GM19240 (cell line): ENCODE data around the gene APOL3.
"Not testable (repeated sequence)": the region's sequence is repeated elsewhere in the genome, so short reads cannot be mapped to it uniquely, and the experiment has no call there.

Experiments used
- DNase-seq: peaks from one replicate; pipeline ENCODE4 v3.0.0; 2011; ENCODE audit warnings: low spot score; ENCODE audit not compliant: insufficient read length

The APOL3 gene

DNA sequence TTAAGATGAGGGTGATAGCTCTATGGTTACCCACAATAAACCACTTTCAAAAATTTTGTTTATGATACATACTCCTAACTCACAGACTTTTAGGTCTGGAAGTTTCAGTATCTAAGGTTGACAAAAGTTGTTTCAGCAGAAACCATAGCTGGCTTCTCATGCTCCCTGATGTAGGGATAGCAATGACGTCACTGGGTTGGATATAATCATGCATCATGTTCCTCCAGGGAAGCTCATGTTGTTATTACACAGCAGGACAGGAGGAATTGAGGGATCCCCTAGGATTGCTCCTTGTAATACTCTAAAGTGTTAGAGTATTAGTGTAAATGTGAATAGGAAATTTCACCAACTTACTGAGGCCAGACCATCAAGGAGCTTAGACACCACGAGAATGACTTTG is 23.6 kb downstream of the APOL3 start:
- DNase-seq, result no peak

DNA sequence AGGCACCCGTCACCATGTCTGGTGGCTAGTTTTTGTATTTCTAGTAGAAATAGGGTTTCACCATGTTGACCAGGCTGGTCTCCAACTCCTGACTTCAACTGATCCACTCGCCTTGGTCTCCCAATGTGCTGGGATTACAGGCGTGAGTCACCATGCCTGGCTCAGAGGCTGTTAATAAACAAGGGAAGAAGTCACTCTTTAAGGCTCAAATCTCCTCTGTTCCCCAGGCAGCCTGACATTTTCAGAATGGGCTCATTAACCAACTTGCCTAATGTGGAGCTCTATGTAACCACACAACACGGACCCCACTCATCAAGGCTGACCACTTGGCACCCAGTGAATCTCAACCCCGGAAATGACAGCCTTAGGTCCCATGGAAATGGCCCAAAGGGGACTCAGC is 24.1 kb downstream of the APOL3 start:
- no peak for DNase-seq

- no peak for DNase-seq
Observed at GRCh38 chr22:36135306-36135980, 25.1 kb downstream of the APOL3 start.

- no peak for DNase-seq
Observed at GRCh38 chr22:36134182-36134581, 26.4 kb downstream of the APOL3 start.

- DNase-seq, result no peak
Observed at GRCh38 chr22:36131907-36132306, 28.6 kb downstream of the APOL3 start.

- DNase-seq, result no peak
Observed at GRCh38 chr22:36129486-36130388, 30.8 kb downstream of the APOL3 start.

DNA sequence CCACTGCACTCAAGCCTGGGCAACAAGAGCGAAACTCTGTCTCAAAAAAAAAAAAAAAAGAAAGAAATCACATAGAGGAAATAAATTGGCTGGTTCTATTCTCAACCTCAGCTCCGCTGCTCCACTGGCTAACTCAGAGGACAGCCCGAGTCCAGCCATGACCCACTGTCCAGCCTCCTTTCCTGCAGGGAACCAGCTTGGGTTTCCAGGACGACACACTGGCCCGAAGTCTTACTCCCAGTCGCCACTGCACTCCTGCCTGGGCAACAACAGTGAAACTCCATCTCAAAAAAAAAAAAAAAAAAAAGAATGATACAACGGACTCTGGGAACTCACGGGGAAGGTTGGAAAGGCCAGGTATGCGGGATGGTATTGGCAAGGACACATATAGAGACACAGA is 31.5 kb downstream of the APOL3 start:
- no peak for DNase-seq

GRCh38 chr22:36125994-36126531 is 34.5 kb downstream of the APOL3 start:
- DNase-seq, result no peak

DNA sequence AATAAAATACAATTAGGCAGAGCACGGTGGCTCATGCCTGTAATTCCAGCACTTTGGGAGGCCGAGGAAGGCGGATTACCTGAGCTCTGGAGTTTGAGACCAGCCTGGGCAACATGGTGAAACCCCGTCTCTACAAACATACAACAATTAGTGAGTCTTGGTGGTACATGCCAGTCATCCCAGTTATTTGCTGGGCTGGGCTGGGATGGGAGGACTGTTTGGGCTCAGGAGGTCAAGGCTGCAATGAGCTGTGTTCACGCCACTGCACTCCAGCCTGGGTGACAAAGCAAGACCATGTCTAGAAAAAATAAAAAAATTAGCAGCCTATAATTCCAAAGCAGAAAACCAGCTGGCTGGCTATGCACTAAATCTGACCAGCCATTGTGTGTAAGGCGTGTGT is 35.1 kb downstream of the APOL3 start:
- no peak for DNase-seq

GRCh38 chr22:36124666-36125065 is 35.9 kb downstream of the APOL3 start:
- DNase-seq, result no peak

DNA sequence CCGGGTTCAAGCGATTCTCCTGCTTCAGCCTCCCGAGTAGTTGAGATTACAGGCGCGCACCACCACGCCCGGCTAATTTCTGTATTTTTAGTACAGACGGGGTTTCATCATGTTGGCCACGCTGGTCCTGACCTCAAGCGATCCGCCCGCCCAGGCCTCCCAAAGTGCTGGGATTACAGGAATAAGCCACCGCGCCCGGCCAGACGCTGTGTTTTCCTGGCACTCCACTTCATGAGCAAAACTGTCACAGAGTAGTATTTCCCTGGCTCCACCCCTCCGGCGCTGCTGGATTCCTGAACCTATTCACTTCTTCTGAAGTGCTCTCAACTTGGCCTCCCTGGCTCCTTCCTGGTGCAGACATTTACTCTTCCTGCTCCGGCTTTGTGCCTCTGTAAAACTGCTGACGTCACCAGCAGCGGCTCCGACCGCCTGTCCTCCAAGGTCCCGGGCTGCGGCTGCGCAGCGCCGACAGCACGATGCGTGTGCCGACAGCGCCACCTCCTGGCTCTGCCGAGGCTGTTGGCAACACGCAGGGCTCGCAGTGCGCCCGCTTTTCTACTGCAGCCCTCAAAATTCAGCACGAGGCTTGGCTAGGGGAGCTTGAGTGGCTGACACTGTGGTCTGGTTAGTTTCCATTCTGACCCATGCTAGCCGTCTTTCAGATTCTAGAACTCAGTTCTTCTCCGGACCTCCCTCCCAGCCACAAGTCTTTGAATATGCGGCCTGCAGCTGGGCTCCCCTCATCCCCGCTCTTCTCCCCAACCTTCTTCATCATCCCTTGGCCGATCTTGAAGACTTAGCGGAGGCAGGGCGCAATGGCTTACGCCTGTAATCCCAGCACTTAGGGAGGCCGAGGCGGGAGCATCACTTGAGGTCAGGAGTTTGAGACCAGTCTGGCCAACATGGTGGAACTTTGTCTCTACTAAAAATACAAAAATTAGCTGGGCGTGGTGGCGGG is 36.6 kb downstream of the APOL3 start:
- DNase-seq, result peak; percentile 92

- DNase-seq, result not testable (repeated sequence)
Observed at GRCh38 chr22:36120621-36121351, 39.8 kb downstream of the APOL3 start.

DNA sequence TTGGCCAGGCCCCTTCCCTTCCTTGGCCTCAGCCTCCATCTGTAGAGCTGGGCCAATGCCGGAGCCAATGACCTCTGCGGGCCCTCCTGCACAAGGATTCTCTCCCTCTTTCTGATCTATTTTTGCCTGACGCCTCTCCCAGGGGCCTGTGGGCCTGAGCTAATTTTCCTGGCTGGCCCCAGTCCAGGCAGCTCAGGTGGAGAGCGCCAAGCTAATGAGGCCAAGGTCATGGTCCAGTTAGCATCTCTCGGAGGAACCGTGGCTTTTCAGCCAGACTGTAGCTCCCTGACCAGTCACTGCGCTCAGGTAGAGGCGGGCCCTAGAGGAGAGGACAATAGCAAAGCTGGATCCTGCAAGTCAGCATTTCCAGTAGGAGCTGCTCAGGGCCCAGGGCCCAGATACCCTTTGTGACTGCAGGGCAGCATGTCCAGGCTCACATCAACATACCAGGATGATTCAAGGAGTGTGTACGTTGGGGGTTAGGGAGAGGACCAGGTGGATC is 43.5 kb downstream of the APOL3 start:
- no peak for DNase-seq

DNA sequence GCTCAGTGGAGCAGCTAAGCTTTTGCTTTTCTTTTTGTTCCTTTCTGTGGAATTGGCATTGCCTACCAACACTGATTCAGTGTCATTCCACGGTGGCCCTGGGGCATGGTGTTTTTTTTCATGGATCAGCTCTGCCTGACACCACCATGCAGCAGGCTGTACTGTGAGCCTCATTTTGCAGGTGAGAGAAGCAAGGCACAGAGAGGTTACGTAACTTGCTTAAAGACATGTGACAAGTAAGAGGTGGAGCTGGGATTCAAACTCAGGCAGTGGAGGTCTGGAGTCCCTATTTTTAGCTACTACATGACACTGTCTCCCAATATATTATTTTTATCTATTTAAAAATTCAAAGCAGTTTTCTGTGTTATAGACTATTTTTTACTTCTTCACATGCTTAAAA is 44.4 kb downstream of the APOL3 start:
- DNase-seq, result no peak

GRCh38 chr22:36113121-36113520 is 47.4 kb downstream of the APOL3 start:
- no peak for DNase-seq

GRCh38 chr22:36111316-36111715 is 49.2 kb downstream of the APOL3 start:
- DNase-seq, result no peak

DNA sequence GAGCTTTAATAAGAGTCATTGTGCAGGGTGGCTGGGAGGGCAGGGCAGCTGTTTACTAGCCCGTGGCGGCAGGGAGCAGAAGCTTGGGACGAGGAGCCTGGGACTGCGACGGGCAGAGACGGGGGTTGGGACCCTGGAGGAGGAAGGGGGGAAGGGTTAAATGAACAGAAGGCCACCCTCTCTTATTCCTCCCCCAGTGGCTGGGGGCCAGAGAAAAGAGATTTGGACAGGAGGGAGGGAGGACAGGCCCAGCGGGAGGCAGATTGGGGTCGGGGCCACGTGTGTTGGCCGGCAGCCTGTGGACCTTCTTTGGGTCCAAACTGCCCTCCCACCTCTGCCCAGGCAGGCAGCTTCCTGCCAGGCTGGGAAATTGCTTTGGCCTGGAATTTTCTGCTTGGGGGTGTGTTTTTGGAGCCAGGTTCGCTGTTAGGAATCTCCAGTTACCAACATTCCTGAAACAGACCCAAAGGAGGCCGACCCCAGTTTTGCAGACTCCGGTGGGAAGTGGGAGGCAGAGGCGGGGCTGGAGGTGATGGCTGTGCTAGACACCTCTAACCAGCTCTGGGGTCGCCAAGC is 50.2 kb downstream of the APOL3 start:
- no peak for DNase-seq

DNA sequence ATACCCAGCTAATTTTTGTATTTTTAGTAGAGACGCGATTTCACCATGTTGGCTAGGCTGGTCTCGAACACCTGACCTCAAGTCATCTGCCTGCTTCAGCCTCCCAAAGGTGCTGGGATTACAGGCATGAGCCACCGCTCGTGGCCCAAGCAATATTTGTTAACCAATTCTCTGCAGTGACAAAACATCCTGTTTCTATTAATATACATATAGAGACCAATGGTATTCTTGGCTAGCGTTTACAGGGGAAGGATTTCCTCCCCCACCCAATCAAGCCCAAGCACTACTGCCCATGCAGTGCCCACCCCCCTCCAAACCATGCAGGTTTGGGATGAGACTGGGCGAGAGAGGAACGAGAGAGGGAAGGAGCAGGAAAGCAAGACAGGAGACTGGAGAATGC is 53.1 kb downstream of the APOL3 start:
- no peak for DNase-seq

DNA sequence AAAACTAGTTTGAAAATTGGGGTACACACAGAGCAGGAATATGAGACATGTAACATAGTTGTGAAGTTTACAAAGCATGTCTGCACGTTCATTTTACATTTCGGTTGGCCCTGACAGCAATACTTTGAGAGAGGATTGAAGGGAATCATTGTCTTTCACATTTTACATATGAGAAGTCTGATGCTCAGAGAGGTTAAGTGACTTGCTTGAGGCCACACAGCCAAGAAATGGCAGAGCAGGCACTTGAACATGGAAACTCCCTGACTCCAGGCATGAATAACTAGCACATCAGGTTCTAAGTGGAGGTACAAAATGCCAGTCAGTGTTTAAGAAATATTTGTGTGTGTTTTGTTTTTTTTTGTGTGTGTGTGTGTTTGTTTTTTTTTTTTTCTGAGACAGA is 53.6 kb downstream of the APOL3 start:
- no peak for DNase-seq

- no peak for DNase-seq
Observed at GRCh38 chr22:36104988-36105387, 55.6 kb downstream of the APOL3 start.
